SK-N-MC (cell line): ENCODE measurements around the gene SLC3A2.

Source experiments
- EZH2 ChIP-seq: fragments of 200-600 bp; sonication (generic); IDR thresholded peaks from one replicate; pipeline ENCODE4 v1.6.1; 2017; ENCODE audit warnings: antibody characterized with exemption
- FOXP2 ChIP-seq: optimal IDR thresholded peaks from 2 replicates; pipeline ENCODE3; 2011; ENCODE audit warnings: mild to moderate bottlenecking, moderate library complexity; ENCODE audit not compliant: insufficient read depth; ENCODE audit errors: extremely low read length, control extremely low read depth

GRCh38 chr11:62842171-62842741 lies 38.4 kb upstream of the SLC3A2 start:
- TF ChIP-seq FOXP2 (no peak), EZH2 (no peak)
